HG03095 (cell line): Measurements from ENCODE around the gene IL18RAP.

Experiments used
- ATAC-seq: cut with Tn5 transposase; IDR thresholded peaks from one replicate; pipeline ENCODE4 v1.9.1; 2021; ENCODE audit warnings: moderate library complexity; ENCODE audit not compliant: unreplicated experiment

Gene IL18RAP

DNA sequence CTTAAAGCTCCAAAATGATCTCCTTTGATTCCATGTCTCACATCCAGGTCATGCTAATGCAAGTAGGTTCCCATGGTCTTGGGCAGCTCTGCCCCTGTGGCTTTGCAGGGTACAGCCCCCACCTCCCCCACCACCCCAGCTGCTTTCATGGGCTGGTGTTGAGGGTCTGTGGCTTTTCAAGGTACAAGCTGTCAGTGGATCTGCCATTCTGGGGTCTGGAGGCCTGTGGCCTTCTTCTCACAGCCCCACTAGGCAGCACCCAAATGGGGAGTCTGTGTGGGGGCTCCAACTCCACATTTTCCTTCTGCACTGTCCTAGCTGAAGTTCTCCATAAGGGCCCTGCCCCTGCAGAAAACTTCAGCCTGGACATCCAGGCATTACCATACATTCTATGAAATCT lies 69.0 kb downstream of the IL18RAP start:
- ATAC-seq, result no peak

DNA sequence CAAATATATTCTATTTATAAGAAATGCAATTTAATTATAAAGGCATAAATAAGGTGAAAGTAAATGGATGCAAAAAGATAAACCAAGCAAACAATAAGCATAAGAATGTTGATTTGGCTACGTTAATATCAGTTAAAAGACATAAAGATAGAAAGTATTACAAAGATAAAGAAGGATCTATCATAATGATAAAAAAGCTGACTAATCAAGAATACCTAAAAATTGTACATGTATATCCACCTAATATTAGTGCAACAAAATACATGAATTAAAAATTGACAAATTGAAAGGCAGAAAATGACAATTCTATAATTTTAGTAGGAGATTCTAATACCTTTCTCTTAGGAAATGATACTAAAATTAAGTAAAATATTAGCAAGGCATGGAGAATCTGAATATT lies 71.6 kb downstream of the IL18RAP start:
- ATAC-seq, result no peak

DNA sequence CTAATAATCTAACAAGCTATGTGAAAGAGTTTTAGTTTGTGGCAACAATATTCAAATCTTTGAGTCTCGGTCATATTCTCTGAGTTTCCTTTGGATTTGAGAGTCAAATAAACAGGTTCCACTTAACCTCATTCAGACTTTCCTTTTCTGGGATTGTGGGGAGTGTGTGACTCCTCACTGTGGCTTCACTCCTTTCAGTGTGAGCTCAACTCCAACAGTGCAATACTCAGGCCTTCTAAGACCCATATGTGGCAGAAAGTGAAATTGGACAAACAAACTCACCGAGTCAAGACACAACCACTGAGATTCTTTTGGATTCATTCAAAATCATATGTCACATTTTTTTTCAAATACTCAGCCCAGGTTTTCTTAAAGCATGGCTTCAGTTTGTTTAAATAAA lies 75.5 kb downstream of the IL18RAP start:
- no peak for ATAC-seq

DNA sequence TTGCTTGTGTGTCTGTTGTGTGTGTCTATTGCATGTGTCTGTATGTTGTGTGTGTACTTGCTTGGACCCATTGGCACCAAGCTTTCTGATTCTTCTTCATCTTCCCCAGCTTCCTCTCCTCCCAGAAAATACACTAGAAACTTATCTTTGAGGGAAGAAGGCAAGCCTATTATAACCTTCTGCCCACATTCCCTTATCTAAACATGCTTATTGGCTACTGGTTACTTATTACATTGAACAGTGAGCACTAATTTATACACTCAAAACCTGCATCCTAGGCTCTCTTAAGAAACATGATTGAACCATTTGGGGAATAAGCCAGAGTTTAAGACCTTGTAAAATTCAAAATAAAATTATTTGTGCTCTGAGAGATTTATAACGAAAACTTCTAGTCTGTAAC lies 76.6 kb downstream of the IL18RAP start:
- ATAC-seq, result no peak
